Measurements from ENCODE around the gene RAPGEF4.

DNA sequence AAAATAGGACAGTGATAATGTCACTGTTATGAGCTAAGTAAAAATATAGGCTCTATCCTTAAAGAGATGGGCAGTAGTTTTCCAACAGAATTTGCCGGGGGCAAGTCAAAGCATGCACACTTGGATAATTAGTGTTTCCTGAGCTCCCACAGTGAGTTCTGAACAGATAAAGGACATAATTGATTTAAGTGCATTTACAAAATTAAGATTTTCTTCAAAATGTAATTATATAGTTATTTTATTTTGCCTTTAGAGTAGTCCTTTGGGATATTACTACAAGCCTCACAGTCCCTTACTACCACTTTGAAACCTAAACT, 107.6 kb downstream of the RAPGEF4 start:
- TF ChIP-seq, protein P1, sequence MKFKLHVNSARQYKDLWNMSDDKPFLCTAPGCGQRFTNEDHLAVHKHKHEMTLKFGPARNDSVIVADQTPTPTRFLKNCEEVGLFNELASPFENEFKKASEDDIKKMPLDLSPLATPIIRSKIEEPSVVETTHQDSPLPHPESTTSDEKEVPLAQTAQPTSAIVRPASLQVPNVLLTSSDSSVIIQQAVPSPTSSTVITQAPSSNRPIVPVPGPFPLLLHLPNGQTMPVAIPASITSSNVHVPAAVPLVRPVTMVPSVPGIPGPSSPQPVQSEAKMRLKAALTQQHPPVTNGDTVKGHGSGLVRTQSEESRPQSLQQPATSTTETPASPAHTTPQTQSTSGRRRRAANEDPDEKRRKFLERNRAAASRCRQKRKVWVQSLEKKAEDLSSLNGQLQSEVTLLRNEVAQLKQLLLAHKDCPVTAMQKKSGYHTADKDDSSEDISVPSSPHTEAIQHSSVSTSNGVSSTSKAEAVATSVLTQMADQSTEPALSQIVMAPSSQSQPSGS (IDR thresholded peaks at IDR 0.05; ENCODE audit: low read length), result no peak
- TF ChIP-seq BACH1 (IDR thresholded peaks at IDR 0.05; ENCODE audit: low read length), result no peak
- no peak for TF ChIP-seq CTCF (IDR thresholded peaks at IDR 0.05; ENCODE audit: control extremely low read depth in 1 of 3, insufficient read depth in 1 of 3, low read depth in 1 of 3, low read length in 3 of 3)
- no peak for TF ChIP-seq MAFK (IDR thresholded peaks at IDR 0.05; ENCODE audit: low read depth, low read length)
- no peak for TF ChIP-seq JUND (IDR thresholded peaks at IDR 0.05; ENCODE audit: low read length)
- TF ChIP-seq RAD21 (IDR thresholded peaks at IDR 0.05 in 1 of 2, conservative IDR thresholded peaks at IDR 0.05 in 1 of 2; ENCODE audit: low read depth in 2 of 2, low read length in 2 of 2), result no peak
- no peak for TF ChIP-seq ATF3 (IDR thresholded peaks at IDR 0.05; ENCODE audit: insufficient read depth, low read depth, low read length)
- TF ChIP-seq CBX5 (IDR thresholded peaks at IDR 0.05; ENCODE audit: low read depth, low read length), result no peak

Data from H1 (cell line).